HEK293T (cell line): ENCODE results near the gene GAD1.

ENCODE experiments used
- ELF4 ChIP-seq: fragments of 450-650 bp; IDR thresholded peaks from 2 replicates; pipeline ENCODE4 v1.6.1; 2017; ENCODE audit warnings: antibody characterized with exemption
- FOXA1 ChIP-seq: fragments of 450-650 bp; IDR thresholded peaks from 2 replicates; pipeline ENCODE4 v1.6.1; 2016; ENCODE audit warnings: mild to moderate bottlenecking
- FOXM1 ChIP-seq: fragments of 450-650 bp; IDR thresholded peaks from 2 replicates; pipeline ENCODE4 v1.6.1; 2017; ENCODE audit warnings: mild to moderate bottlenecking, borderline replicate concordance
- SP1 ChIP-seq: fragments of 450-650 bp; IDR thresholded peaks from 2 replicates; pipeline ENCODE4 v1.6.1; 2017
- TF ChIP-seq, protein P1 (sequence below): fragments of 450-650 bp; IDR thresholded peaks from 2 replicates; pipeline ENCODE4 v1.6.1; 2016

GRCh38 chr2:170843656-170844055 lies 27.0 kb downstream of the GAD1 start:
- no peak for TF ChIP-seq FOXM1
- TF ChIP-seq SP1, result no peak
- no peak for TF ChIP-seq FOXA1
- TF ChIP-seq ELF4, result no peak
- TF ChIP-seq, protein P1, sequence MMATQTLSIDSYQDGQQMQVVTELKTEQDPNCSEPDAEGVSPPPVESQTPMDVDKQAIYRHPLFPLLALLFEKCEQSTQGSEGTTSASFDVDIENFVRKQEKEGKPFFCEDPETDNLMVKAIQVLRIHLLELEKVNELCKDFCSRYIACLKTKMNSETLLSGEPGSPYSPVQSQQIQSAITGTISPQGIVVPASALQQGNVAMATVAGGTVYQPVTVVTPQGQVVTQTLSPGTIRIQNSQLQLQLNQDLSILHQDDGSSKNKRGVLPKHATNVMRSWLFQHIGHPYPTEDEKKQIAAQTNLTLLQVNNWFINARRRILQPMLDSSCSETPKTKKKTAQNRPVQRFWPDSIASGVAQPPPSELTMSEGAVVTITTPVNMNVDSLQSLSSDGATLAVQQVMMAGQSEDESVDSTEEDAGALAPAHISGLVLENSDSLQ, result no peak
